ENCODE measurements around the gene NXT1. TPM values are rescaled to one million over a fixed set of nuclear protein-coding genes. Genes with fewer than 3 reads are reported as not detected.
"Not testable (repeated sequence)": the region's sequence is repeated elsewhere in the genome, so short reads cannot be mapped to it uniquely, and the experiment has no call there.

Gene NXT1
- total RNA-seq, 1 experiment from 2014 or later: 7.9 TPM

- TF ChIP-seq CTCF (IDR thresholded peaks at IDR 0.05; ENCODE audit: unreplicated experiment): no peak
- no TSS peak for BruUV-seq (replicated peaks)
- CTCF ChIA-PET: no interaction called here
- no peak overlapping the region for H3K4me3 Mint-ChIP-seq (ENCODE audit: low read depth, unreplicated experiment)
- H3K9me3 Mint-ChIP-seq (ENCODE audit: low read depth, unreplicated experiment): no peaks in the 10 kb centered on the region
- no peak overlapping the region for H3K27ac Mint-ChIP-seq (ENCODE audit: unreplicated experiment)
- no peaks in the 10 kb centered on the region for H3K27me3 Mint-ChIP-seq (ENCODE audit: unreplicated experiment)
- DNase-seq: no peak
- H3K4me1 Mint-ChIP-seq (ENCODE audit: low read depth, unreplicated experiment): no peaks in the 10 kb centered on the region
- H3K36me3 Mint-ChIP-seq (ENCODE audit: insufficient read depth, unreplicated experiment): peaks cover 20% of the 10 kb centered on the region
- intact Hi-C loops (cut with micrococcal nuclease; ENCODE audit: unreplicated experiment): loop anchor here (10.0 kb wide), 1 partner anchor 653 kb away; no protein-coding TSS in a partner anchor
Observed at GRCh38 chr20:23347791-23348190, 2.8 kb upstream of the NXT1 start.

GRCh38 chr20:23348510-23348909 is 2.1 kb upstream of the NXT1 start:
- intact Hi-C loops (cut with micrococcal nuclease; ENCODE audit: unreplicated experiment): loop anchor here (10.0 kb wide), 1 partner anchor 654 kb away; no protein-coding TSS in a partner anchor
- BruUV-seq (replicated peaks); H3K27ac Mint-ChIP-seq (ENCODE audit: unreplicated experiment); DNase-seq; H3K27me3 Mint-ChIP-seq (ENCODE audit: unreplicated experiment); CTCF ChIA-PET; H3K9me3 Mint-ChIP-seq (ENCODE audit: low read depth, unreplicated experiment); H3K4me3 Mint-ChIP-seq (ENCODE audit: low read depth, unreplicated experiment); H3K4me1 Mint-ChIP-seq (ENCODE audit: low read depth, unreplicated experiment): not testable (repeated sequence)
- H3K36me3 Mint-ChIP-seq (ENCODE audit: insufficient read depth, unreplicated experiment): peaks cover 20% of the 10 kb centered on the region

GRCh38 chr20:23349338-23350195 is 1.0 kb upstream of the NXT1 start:
- H3K27me3 Mint-ChIP-seq (ENCODE audit: unreplicated experiment): no peaks in the 10 kb centered on the region
- peaks cover 20% of the 10 kb centered on the region for H3K36me3 Mint-ChIP-seq (ENCODE audit: insufficient read depth, unreplicated experiment)
- intact Hi-C loops (cut with micrococcal nuclease; ENCODE audit: unreplicated experiment): loop anchor here (1.0 to 10.0 kb wide), 2 partner anchors 9 to 655 kb away; no protein-coding TSS in a partner anchor
- no peak for TF ChIP-seq CTCF (IDR thresholded peaks at IDR 0.05; ENCODE audit: unreplicated experiment)
- DNase-seq: peak; percentile 43
- CTCF ChIA-PET: interaction anchor here (0.6 to 0.8 kb wide), 2 partner anchors 8 to 1067 kb away, joined by 3 to 4 read pairs; no protein-coding TSS in a partner anchor
- H3K9me3 Mint-ChIP-seq (ENCODE audit: low read depth, unreplicated experiment): no peaks in the 10 kb centered on the region
- no TSS peak for BruUV-seq (replicated peaks)
- H3K4me1 Mint-ChIP-seq (ENCODE audit: low read depth, unreplicated experiment): no peaks in the 10 kb centered on the region
- peak overlapping the region; percentile 96 for H3K27ac Mint-ChIP-seq (ENCODE audit: unreplicated experiment)
- H3K4me3 Mint-ChIP-seq (ENCODE audit: low read depth, unreplicated experiment): peak overlapping the region; percentile 86

- no TSS peak for BruUV-seq (replicated peaks)
- H3K9me3 Mint-ChIP-seq (ENCODE audit: low read depth, unreplicated experiment): no peaks in the 10 kb centered on the region
- intact Hi-C loops (cut with micrococcal nuclease; ENCODE audit: unreplicated experiment): loop anchor here (1.0 kb wide), 1 partner anchor 7 kb away; no protein-coding TSS in a partner anchor
- H3K27ac Mint-ChIP-seq (ENCODE audit: unreplicated experiment): peak overlapping the region; percentile 67
- no peaks in the 10 kb centered on the region for H3K4me1 Mint-ChIP-seq (ENCODE audit: low read depth, unreplicated experiment)
- no peak for TF ChIP-seq CTCF (IDR thresholded peaks at IDR 0.05; ENCODE audit: unreplicated experiment)
- H3K36me3 Mint-ChIP-seq (ENCODE audit: insufficient read depth, unreplicated experiment): peaks cover 20% of the 10 kb centered on the region
- CTCF ChIA-PET: interaction anchor here (0.6 kb wide), 1 partner anchor 14 kb away, joined by 5 read pairs; no protein-coding TSS in a partner anchor
- H3K27me3 Mint-ChIP-seq (ENCODE audit: unreplicated experiment): no peaks in the 10 kb centered on the region
- H3K4me3 Mint-ChIP-seq (ENCODE audit: low read depth, unreplicated experiment): peak overlapping the region; percentile 86
- DNase-seq: peak; percentile 15
Observed at GRCh38 chr20:23350904-23351838, 580 bp downstream of the NXT1 start.
